ENCODE measurements around the gene SLC9A3.
"Not testable (repeated sequence)": the region's sequence is repeated elsewhere in the genome, so short reads cannot be mapped to it uniquely, and the experiment has no call there.

The SLC9A3 gene

GRCh38 chr5:525916-526315 is 1.7 kb upstream of the SLC9A3 start:
- DNase-seq (ENCODE audit: low spot score) = no peak

GRCh38 chr5:524973-525761 is 918 bp upstream of the SLC9A3 start:
- DNase-seq (ENCODE audit: low spot score) = no peak

GRCh38 chr5:523441-524222 is 617 bp downstream of the SLC9A3 start:
- DNase-seq (ENCODE audit: low spot score) = no peak

GRCh38 chr5:522899-523440 is 1.3 kb downstream of the SLC9A3 start:
- DNase-seq (ENCODE audit: low spot score) = no peak

GRCh38 chr5:522116-522515 is 2.1 kb downstream of the SLC9A3 start:
- no peak for DNase-seq (ENCODE audit: low spot score)

GRCh38 chr5:521680-522079 is 2.6 kb downstream of the SLC9A3 start:
- DNase-seq (ENCODE audit: low spot score) = no peak

GRCh38 chr5:520850-521226 is 3.4 kb downstream of the SLC9A3 start:
- DNase-seq (ENCODE audit: low spot score) = no peak

- no peak for DNase-seq (ENCODE audit: low spot score)
Measured at GRCh38 chr5:520196-520849, 3.9 kb downstream of the SLC9A3 start.

GRCh38 chr5:518721-519120 is 5.5 kb downstream of the SLC9A3 start:
- DNase-seq (ENCODE audit: low spot score) = no peak

GRCh38 chr5:517535-518100 is 6.6 kb downstream of the SLC9A3 start:
- no peak for DNase-seq (ENCODE audit: low spot score)

- no peak for DNase-seq (ENCODE audit: low spot score)
Measured at GRCh38 chr5:516980-517379, 7.3 kb downstream of the SLC9A3 start.

GRCh38 chr5:516338-516925 is 7.8 kb downstream of the SLC9A3 start:
- no peak for DNase-seq (ENCODE audit: low spot score)

GRCh38 chr5:515273-515836 is 8.9 kb downstream of the SLC9A3 start:
- no peak for DNase-seq (ENCODE audit: low spot score)

- no peak for DNase-seq (ENCODE audit: low spot score)
Measured at GRCh38 chr5:514673-515072, 9.6 kb downstream of the SLC9A3 start.

GRCh38 chr5:514101-514485 is 10.2 kb downstream of the SLC9A3 start:
- DNase-seq (ENCODE audit: low spot score) = peak; percentile 72

GRCh38 chr5:513216-514100 is 10.8 kb downstream of the SLC9A3 start:
- no peak for DNase-seq (ENCODE audit: low spot score)

- no peak for DNase-seq (ENCODE audit: low spot score)
Measured at GRCh38 chr5:511476-511875, 12.8 kb downstream of the SLC9A3 start.

- DNase-seq (ENCODE audit: low spot score) = no peak
Measured at GRCh38 chr5:510521-510920, 13.7 kb downstream of the SLC9A3 start.

- DNase-seq (ENCODE audit: low spot score) = no peak
Measured at GRCh38 chr5:509611-510185, 14.6 kb downstream of the SLC9A3 start.

GRCh38 chr5:507986-508575 is 16.2 kb downstream of the SLC9A3 start:
- DNase-seq (ENCODE audit: low spot score) = not testable (repeated sequence)
